GM18499 (cell line): ENCODE results near the gene COMMD1.
"Not testable (repeated sequence)": the region's sequence is repeated elsewhere in the genome, so short reads cannot be mapped to it uniquely, and the experiment has no call there.

Experiments
- ATAC-seq: cut with Tn5 transposase; IDR thresholded peaks from one replicate; pipeline ENCODE4 v1.9.1; 2021; ENCODE audit warnings: moderate number of reproducible peaks; ENCODE audit not compliant: insufficient read depth, unreplicated experiment

COMMD1 gene

DNA sequence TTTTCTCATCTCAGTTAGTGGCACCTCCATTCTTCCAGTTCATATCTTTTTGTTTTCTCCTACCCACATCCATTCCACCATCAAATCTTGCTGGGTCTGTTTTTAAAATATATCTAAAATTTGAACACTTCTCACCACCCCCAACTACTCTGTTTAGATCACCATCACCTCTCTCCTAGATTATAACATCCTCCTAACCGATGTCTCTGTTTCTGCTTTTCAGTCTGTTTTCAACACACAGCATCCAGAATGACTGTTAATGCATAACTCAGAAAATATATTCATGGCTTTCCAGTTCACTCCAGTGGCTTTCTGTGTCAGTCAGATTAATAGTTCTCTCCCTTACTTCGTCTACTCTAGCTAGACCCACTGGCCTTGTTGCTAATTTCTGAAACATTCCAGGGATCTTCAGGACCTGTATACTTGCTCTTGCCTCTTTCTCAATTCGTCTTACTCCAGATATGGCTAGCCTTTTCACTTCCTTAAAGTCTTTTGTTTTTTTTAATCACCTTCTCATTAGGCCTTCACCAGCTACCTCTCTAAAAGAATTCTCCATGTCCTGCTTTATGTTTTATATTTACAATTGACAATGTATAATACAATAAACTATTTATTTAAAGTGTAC is 105.3 kb downstream of the COMMD1 start:
- ATAC-seq = no peak

DNA sequence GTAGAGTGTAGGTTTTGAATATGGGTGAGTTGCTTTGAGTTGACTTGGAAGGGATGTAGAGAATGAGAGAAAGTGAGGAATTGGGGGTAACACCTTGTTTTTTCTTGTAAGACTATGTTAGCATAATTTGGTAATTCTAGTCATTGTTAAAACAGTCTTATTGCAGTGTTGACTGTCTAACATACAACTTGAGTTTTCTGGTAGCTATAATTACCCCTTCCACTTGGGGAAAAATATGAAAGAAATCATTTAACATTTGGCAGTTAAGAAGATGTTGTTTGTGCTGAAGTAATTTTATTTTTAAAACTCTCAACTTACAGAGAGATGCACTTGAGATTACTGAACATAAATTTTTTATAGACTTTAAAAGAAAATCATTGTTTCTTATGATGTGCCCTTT is 108.2 kb downstream of the COMMD1 start:
- no peak for ATAC-seq

DNA sequence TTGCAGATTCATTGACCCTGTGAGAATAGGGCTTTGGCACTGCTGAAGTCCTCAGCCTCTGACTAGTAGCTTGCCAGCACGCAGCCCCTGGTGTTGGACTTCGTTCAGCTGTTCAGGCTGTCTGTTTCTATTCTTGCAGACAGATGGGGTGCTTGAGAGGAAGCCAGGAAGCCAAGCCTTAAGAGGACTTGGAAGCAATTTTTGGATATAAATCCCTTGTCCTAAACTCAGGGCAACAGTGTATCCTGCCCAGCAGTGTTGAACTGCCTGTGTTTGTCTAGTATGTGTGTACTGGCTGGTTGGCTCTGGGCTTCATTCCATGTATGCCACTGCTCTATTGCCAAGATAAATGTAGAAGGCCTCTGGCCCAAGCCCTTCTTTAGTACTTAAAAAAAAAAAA is 108.6 kb downstream of the COMMD1 start:
- ATAC-seq = no peak

DNA sequence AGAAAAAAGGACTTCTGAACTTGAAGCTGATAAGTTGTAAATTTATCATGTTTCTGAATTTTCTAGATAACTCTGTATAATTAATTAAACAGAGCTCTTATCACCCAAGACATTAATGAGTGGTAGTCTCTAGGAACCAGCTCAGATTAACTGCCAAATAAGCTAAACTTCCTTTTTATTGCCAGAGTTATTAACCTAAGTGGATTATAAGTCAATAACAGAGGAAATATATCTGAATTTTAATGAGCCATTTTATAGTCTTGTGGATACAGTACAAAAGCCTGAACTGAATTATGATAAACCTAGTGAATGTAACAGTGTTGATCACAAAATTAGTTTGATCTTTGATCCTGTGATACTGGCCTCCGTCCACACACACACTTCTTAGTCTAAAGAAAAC is 111.5 kb downstream of the COMMD1 start:
- no peak for ATAC-seq

DNA sequence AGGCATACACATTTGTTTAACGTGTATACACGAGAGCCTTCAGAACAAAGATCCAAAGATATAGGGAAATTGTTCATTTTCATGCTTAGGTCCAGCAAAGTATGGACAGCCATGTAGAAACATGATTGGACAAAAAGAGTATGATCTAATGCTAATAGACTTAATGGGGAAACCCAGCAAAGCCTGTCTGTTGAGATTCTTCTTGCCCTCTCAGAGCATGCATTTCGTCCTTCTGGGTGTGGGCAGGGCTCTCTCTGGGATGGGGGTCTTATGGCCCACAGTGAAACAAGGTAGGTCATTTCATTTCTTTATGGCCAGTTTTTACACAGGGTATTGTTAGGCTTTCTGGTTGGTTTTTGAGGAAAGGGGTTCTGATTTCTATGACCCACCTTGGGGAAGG is 124.4 kb downstream of the COMMD1 start:
- ATAC-seq = no peak

DNA sequence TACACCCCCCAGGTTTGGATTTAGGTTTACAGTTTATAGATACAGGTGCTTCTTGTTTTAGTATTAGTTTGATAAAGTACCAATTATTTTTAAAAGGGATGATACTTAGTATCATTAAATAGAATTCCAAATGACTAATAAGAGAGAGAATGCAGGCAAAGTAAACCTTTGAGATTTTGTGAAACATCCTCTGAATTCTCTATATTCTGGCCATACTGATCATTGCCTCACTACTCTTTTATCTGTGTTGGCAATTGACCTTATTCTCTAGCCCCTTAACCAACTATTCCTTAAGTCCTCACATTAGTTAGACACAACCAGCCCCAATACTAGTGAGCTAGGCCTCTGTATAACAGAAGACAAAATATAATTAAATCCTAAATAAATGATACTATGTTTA is 125.4 kb downstream of the COMMD1 start:
- ATAC-seq = no peak

DNA sequence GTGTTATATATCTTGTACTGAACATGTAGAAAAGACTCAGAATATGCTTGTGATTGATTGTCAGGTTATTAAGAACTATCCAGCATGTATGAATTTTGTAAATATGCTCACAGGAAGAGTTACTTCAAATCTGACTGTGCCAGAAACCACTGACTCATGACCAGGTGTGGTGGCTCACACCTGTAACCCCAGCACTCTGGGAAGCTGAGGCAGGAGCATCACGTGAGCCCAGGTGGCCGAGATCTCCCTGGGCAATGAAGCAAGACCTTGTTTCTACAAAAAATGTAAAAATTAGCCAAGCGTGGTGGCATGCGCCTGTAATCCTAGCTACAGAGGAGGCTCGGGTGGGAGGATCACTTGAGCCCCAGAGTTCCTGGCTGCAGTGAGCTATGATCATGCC is 126.6 kb downstream of the COMMD1 start:
- ATAC-seq = no peak

DNA sequence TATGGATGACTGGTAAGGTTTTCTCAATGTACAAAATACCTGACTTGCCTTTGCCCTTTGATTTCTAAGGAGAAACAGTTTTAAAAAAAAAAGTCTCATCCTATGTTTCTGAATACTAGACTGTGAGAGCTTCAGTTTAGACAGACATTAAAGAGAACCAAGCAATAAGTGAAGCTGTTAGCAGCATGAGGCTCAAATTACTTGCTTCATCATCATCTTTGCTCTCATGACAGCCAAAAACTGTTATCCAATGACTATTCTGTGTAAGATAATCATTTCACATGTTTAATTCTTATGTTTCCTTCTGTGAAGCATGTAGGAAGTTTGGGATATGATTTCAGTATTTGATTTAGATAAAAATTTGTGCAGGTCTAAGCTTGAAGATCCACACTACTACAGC is 129.2 kb downstream of the COMMD1 start:
- no peak for ATAC-seq

DNA sequence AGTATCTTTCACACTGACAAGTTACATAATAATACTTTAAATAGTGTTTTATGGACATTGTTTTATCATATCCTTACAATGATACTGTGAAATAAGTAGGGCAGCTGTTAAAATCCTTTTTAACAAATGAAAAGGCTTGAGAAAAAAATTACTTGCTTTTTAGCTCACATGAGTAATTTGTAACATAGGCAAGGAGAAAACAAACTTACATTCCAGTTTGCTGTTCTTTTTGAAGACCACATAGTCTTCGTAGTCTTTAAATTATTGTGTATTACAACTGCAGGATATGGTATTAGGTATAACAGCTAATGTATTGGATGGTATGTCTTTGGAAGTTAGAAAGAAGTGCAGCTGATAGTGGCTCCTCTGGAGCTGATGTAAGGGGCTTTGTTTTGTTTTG is 130.8 kb downstream of the COMMD1 start:
- ATAC-seq = no peak

DNA sequence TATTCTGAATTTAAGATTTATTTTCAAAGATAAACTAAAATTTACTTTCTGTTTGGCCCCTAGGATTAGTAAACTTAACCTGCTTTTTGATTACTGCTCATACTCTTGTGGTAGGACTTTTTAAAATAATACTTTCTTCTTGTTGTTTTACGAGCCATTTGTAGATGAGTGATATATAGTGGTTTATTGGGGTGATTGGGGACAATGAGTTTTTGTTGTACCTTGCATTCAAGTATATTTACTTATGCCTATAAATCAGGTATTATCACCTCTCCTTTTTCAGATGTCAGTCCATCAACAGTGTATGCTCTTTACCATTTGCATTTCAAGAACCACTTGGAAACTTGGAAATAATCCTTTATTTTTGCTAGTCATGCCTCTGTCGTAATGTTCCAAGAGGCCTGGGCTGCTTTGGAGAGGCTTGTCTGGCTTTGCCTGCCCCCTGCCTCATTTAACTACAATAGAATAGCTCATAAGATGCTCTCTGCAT is 131.3 kb downstream of the COMMD1 start:
- no peak for ATAC-seq

DNA sequence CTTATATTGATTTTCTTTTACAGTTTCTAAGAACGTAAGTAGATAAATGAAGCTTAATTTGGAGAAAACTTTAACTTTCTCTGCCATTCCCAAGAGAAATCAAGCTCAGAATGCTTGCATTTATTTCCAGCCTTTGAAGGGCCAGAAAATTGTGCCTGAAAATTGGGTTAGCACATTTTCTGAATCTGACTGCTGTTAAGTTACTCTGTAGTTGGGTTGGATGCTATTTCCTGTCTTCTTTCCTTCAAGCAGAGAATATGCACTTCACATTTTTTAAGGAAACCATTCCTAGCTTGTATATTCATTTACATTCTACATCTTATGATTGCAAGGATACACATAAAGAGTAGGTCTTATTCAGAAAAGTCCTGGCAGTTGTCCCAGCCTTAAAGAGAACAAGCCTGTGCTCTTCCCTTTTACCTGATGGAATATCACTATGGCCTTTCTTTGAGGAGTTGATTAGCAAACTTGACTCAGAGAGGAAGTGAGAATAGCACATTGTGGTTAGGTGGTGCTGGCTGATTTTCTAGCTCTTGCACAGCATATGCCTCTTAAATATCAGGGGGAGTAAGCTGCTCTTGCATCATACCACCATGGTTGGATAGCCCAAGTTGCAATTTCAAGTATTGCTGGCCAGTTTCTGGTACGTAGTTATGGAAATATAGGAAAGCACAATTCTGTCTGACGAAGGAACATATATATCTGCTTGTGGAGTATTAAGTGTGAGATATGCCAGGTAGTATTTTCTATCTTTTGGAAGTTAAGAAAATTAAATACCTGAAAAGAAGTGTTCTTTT is 133.7 kb downstream of the COMMD1 start:
- peak; percentile 96 for ATAC-seq

DNA sequence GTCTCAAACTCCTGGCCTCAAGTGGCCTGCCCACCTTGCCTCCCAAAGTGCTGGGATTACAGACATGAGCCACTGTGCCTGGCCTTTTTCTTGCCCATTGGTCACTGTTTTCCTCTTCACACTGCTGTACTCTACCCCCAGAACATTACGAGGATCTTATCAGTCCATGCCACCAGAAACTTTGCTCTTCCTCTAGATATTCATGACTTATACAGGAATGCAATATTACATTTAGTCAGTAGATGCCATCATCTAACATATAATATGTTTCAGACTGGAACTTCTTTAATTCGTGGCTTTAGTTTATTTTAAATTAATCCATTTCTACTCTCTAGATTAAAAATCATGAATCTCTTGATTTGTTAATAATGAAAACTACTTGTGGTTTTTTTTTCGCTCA is 135.5 kb downstream of the COMMD1 start:
- no peak for ATAC-seq

DNA sequence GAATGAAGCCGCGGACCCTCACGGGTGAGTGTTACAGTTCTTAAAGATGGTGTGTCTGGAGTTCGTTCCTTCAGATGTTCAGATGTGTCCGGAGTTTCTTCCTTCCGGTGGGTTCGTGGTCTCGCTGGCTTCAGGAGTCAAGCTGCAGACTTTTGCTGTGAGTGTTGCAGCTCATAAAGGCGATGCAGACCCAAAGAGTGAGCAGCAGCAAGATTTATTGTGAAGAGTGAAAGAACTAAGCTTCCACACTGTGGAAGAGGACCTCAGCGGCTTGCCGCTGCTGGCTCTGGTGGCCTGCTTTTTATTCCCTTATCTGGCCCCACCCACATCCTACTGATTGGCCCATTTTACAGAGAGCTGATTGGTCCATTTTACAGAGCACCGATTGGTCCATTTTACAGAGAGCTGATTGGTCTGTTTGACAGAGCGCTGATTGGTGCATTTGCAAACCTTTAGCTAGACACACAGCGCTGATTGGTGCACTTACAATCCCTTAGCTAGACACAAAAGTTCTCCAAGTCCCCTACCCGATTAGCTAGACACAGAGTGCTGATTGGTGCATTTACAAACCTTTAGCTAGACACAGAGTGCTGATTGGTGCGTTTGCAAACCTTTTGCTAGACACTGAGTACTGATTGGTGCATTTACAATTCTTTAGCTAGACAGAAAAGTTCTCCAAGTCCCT is 136.4 kb downstream of the COMMD1 start:
- not testable (repeated sequence) for ATAC-seq

DNA sequence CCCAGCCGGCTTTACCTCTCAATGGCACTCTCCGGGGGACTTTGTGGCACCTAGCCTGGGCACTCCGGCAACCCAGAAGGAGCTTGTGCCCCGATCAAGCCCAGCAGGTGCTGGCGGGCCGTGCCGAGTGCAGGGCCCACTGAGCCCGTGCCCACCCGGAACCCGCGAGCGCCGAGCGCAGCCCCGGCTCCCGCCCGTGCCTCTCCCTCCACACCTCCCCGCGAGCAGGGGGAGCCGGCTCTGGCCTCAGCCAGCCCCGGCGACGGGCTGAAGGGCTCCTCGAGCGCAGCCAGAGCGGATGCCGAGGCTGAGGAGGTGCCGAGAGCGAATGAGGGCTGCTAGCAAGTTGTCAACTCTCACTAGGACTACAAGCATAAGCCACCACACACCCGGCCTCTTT is 136.9 kb downstream of the COMMD1 start:
- no peak for ATAC-seq

DNA sequence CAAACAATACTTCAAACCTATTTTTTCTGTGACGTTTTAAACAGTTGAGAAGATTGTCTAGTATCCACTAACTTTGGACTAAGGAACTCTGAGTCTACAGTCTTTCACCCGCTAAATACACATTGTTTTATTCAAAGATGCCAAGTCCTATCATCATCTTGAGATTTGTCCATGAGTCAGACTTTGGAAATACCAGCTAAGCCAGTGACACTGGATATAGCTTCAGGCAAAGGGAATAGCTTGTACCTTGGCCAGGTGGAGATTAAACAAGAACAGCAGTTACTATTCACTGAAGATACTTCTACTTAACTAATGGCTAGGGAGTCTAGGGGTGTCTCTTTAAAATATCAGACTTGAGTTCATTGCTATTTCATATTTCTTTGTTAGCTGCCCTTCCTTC is 137.5 kb downstream of the COMMD1 start:
- no peak for ATAC-seq

DNA sequence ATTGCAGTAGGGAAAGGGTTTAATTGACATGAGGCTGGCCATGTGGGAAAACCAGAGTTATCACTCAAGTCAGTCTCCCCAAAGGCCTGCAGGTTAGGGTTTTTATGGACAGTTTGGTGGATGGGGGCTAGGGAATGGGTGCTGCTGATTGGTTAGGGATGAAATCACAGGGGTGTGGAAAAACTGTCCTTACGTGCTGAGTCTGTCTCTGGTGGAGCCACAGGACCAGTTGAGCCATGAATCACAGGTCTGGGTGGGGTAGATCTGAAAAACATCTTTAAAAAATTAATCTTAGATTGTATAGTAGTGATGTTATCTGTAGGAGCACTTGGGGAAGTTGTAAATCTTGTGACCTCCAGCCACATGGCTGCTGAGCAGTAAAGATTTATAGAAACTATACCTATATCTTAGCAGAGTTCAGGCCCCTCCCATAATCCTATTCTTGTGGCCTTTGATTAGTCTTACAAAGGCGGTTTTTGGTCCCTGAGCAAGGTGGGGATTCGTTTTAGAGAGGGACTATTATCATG is 139.6 kb downstream of the COMMD1 start:
- no peak for ATAC-seq

DNA sequence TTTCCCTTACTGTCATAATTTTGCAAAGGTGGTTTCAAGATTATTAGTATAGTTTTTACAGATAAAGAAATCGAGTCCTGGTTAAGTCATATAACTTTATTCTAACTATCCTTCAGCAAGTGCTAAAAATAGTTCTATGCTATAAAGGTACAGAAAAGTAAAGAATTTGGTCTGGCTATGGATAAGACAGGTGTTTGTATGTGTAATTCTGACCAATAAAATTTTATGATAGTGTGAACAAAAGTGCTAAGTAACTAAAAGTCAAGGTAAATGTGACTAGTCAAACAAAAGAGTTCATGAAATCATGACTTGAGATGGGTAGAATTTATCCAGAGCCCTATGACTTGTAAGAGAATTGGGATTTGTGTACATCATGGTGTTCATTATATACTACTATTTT is 140.7 kb downstream of the COMMD1 start:
- ATAC-seq = no peak

DNA sequence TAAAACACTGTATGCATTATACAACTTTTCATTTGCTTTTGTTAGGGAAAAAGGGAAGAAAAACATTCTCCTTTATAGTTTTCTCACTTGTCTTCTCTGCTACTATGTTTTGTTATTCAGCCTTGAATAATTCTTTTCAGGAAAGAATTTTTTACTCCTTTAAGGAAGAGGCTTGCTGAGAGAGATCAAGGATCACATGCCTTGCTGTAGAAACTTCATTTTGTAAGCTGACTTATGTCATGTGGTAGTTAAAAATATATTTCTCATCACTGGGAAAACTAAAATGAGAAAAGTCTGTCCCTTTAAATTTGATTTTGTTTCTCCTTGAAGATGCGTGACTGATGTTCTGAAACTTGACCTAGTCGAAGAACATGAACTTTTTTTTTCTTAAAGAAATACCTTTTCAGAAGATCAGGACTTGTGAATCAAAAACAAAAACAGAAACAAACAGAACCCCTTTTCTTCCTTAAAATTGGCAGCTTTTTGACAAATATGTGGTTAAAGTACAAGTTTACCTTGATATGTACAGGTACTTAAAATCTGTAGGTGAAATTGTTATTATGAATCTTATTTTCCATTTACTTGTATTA is 145.1 kb downstream of the COMMD1 start:
- no peak for ATAC-seq

DNA sequence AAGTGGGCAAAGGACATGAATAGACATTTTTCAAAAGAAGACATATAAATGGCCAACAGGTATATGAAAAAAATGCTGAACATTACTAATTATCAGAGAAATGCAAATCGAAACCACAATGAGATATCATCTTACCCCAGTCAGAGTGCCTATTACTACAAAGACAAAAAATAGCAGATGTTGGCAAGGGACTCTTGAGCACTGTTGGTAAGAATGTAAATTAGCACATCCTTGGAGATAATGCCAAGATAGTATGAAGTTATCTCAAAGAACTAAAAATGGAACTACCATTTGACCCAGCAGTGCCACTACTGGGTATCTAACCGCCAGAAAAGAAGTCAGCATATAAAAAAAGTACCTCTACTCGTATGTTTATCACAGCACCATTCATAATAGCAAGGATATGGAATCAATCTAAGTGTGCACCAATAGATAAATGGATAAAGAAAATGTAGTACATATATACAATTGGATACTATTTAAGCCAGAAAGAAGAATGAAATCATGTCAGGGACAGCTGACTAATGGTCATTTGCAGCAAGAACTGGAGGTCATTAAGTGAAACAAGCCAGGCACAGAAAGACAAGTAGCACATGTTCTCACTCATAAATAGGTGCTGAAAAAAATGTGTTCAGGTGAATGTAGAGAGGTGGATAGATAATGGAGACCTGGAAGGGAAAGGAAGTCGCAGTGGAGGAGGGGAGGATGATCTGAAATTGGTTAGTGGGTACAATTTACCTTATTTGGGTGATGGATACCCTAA is 148.7 kb downstream of the COMMD1 start:
- ATAC-seq = no peak

DNA sequence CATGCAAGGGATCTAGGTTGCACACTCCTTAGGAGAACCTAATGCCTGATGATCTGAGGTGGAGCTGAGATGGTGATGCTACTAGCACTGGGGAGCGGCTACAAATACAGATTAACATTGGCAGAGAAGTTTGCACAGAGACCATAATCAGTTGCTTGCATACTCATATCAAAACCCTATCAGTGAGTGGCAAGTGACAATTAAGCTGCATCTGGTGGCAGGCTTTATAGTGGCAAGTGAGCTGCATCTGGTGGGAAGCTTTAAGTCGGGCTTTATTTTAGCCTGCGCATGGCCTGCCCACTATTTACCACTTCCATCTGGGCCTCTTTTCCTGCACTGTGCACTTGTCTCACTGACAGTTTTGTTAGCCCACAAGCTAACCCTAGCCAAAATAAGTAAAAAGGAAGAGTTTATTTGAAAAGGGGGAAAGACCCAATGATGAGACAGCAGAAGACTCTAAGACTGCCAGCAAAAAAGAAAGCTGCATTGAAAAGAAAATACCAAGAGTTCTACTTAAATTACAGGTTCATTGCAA is 149.5 kb downstream of the COMMD1 start:
- no peak for ATAC-seq
